Caco-2 (cell line): ENCODE measurements around the gene AP4B1. TPM values are rescaled to one million over a fixed set of nuclear protein-coding genes. Genes with fewer than 3 reads are reported as not detected.

Experiments
- BruUV-seq: library from RNA; stranded (reverse); fragments of 400-500 nt; replicated peaks from 2 replicates; lab custom pipeline; 2021; lab: Mats Ljungman, UMichigan
- CTCF ChIA-PET: fragments of 300-600 bp; sonication (Branson Sonifier 250); formaldehyde crosslinking; loops from one replicate; lab custom pipeline; 2022; ENCODE audit warnings: antibody characterized with exemption; lab: Charles Lee
- POLR2A ChIA-PET: fragments of 300-600 bp; sonication (Branson Sonifier 250); formaldehyde crosslinking; loops from one replicate; lab custom pipeline; 2022; ENCODE audit warnings: antibody characterized with exemption; lab: Charles Lee
- DNase-seq, 2 experiments: peaks; one replicate each; pipeline versions ENCODE4 v3.0.0 to v3.0.0-alpha.2; 2020 to 2022
- H3K27me3 ChIP-seq: replicated peaks from 2 replicates; pipeline ENCODE4 v1.6.0; 2011; ENCODE audit warnings: low read length; ENCODE audit not compliant: control insufficient read depth, insufficient read depth
- H3K36me3 ChIP-seq: 2 replicates; pipeline ENCODE4 v1.5.1; 2011; ENCODE audit warnings: low read length; ENCODE audit not compliant: control insufficient read depth, insufficient read depth
- H3K4me1 ChIP-seq: fragments of 250-450 bp; sonication (Bioruptor Pico); 2 replicates; pipeline ENCODE4 v1.5.1; 2020; ENCODE audit warnings: mild to moderate bottlenecking
- H3K4me3 ChIP-seq: 2 replicates; pipeline ENCODE4 v1.5.1; 2011; ENCODE audit warnings: low read depth, mild to moderate bottlenecking, control low read depth, low read length
- H3K9me3 ChIP-seq: fragments of 250-450 bp; sonication (Bioruptor Pico); 2 replicates; pipeline ENCODE4 v1.5.1; 2020; ENCODE audit warnings: mild to moderate bottlenecking, moderate library complexity
- H3K27ac Mint-ChIP-seq: one replicate; pipeline ENCODE4 v1.8.0; 2022; ENCODE audit warnings: mixed read lengths; ENCODE audit not compliant: unreplicated experiment
- H3K27me3 Mint-ChIP-seq: one replicate; pipeline ENCODE4 v1.8.0; 2022; ENCODE audit warnings: mixed read lengths; ENCODE audit not compliant: insufficient read depth, unreplicated experiment
- H3K36me3 Mint-ChIP-seq: one replicate; pipeline ENCODE4 v1.8.0; 2022; ENCODE audit warnings: mild to moderate bottlenecking, mixed read lengths; ENCODE audit not compliant: insufficient read depth, unreplicated experiment
- H3K4me1 Mint-ChIP-seq: one replicate; pipeline ENCODE4 v1.8.0; 2022; ENCODE audit warnings: low read depth, mixed read lengths; ENCODE audit not compliant: unreplicated experiment
- H3K4me3 Mint-ChIP-seq: one replicate; pipeline ENCODE4 v1.8.0; 2022; ENCODE audit warnings: mild to moderate bottlenecking, moderate library complexity, mixed read lengths; ENCODE audit not compliant: unreplicated experiment
- H3K9me3 Mint-ChIP-seq: one replicate; pipeline ENCODE4 v1.8.0; 2022; ENCODE audit warnings: mixed read lengths; ENCODE audit not compliant: unreplicated experiment
- CTCF ChIP-seq, 2 experiments: fragments of 200-600 bp in 1 of 2; IDR thresholded peaks; 1 replicate in 1 of 2; 2 replicates in 1 of 2; pipeline versions ENCODE4 v1.5.1 to v1.8.0; 2011 to 2022; ENCODE audit warnings: antibody characterized with exemption in 1 of 2, control low read depth in 1 of 2, inconsistent platforms in 1 of 2, low read depth in 1 of 2, low read length in 1 of 2, mild to moderate bottlenecking in 1 of 2, moderate library complexity in 1 of 2; ENCODE audit not compliant: insufficient read depth in 1 of 2, severe bottlenecking in 1 of 2, unreplicated experiment in 1 of 2
- intact Hi-C: fragments of 100-400 bp; cut with micrococcal nuclease; formaldehyde crosslinking; loops from one replicate; pipeline ENCODE4 v1.10.0; 2022; ENCODE audit not compliant: unreplicated experiment
- total RNA-seq: library from RNA; stranded (reverse); gene quantifications from 2 replicates; pipeline ENCODE4 v1.2.3, GENCODE V29; 2022

The AP4B1 gene
- total RNA-seq, 1 experiment from 2014 or later = 10.0 TPM

GRCh38 chr1:113946678-113947387 lies 42.2 kb upstream of the AP4B1 start:
- Histone ChIP-seq H3K27me3 (no peaks in the 10 kb centered on the region), H3K36me3 (no peaks in the 10 kb centered on the region), H3K4me3 (no peak overlapping the region), H3K9me3 (no peaks in the 10 kb centered on the region), H3K4me1 (peaks cover 30% of the 10 kb centered on the region)
- Mint-ChIP-seq H3K27me3 (no peaks in the 10 kb centered on the region), H3K4me1 (peaks cover 17% of the 10 kb centered on the region), H3K9me3 (no peaks in the 10 kb centered on the region), H3K36me3 (peaks cover 19% of the 10 kb centered on the region), H3K27ac (no peak overlapping the region), H3K4me3 (no peak overlapping the region)
- no peak for DNase-seq
- intact Hi-C loops = no loop called here
- ChIA-PET CTCF (no interaction called here), POLR2A (interaction anchor here (0.6 kb wide), 1 partner anchor 202 kb away, joined by 3 read pairs; no protein-coding TSS in a partner anchor)
- no peak for TF ChIP-seq CTCF (IDR thresholded peaks at IDR 0.05; ENCODE audit: insufficient read depth in 1 of 2, low read depth in 1 of 2, low read length in 1 of 2, severe bottlenecking in 1 of 2, unreplicated experiment in 1 of 2)
- no TSS peak for BruUV-seq

GRCh38 chr1:113946112-113946511 lies 41.5 kb upstream of the AP4B1 start:
- no peak for DNase-seq
- H3K4me3 Mint-ChIP-seq = no peak overlapping the region
- no peak for TF ChIP-seq CTCF (IDR thresholded peaks at IDR 0.05; ENCODE audit: insufficient read depth in 1 of 2, low read depth in 1 of 2, low read length in 1 of 2, severe bottlenecking in 1 of 2, unreplicated experiment in 1 of 2)
- H3K9me3 Mint-ChIP-seq = no peaks in the 10 kb centered on the region
- BruUV-seq = no TSS peak
- no peak overlapping the region for H3K4me3 ChIP-seq
- H3K27ac Mint-ChIP-seq = no peak overlapping the region
- no peaks in the 10 kb centered on the region for H3K27me3 ChIP-seq
- intact Hi-C loops = no loop called here
- H3K4me1 Mint-ChIP-seq = peaks cover 17% of the 10 kb centered on the region
- H3K27me3 Mint-ChIP-seq = no peaks in the 10 kb centered on the region
- ChIA-PET CTCF (no interaction called here), POLR2A (interaction anchor here (0.6 kb wide), 1 partner anchor 201 kb away, joined by 3 read pairs; no protein-coding TSS in a partner anchor)
- no peaks in the 10 kb centered on the region for H3K9me3 ChIP-seq
- peaks cover 19% of the 10 kb centered on the region for H3K36me3 Mint-ChIP-seq
- peaks cover 30% of the 10 kb centered on the region for H3K4me1 ChIP-seq
- H3K36me3 ChIP-seq = no peaks in the 10 kb centered on the region

- Histone ChIP-seq H3K4me1 (peaks cover 30% of the 10 kb centered on the region), H3K36me3 (no peaks in the 10 kb centered on the region; the same call in 1 of the 2 replicates), H3K9me3 (no peaks in the 10 kb centered on the region), H3K4me3 (no peak overlapping the region), H3K27me3 (no peaks in the 10 kb centered on the region)
- intact Hi-C loops = no loop called here
- Mint-ChIP-seq H3K4me3 (no peak overlapping the region), H3K27me3 (no peaks in the 10 kb centered on the region), H3K9me3 (no peaks in the 10 kb centered on the region), H3K36me3 (peaks cover 27% of the 10 kb centered on the region), H3K27ac (no peak overlapping the region), H3K4me1 (peaks cover 17% of the 10 kb centered on the region)
- no peak for DNase-seq
- CTCF ChIA-PET = no interaction called here
- POLR2A ChIA-PET = no interaction called here
- BruUV-seq = no TSS peak
- no peak for TF ChIP-seq CTCF (IDR thresholded peaks at IDR 0.05; ENCODE audit: insufficient read depth in 1 of 2, low read depth in 1 of 2, low read length in 1 of 2, severe bottlenecking in 1 of 2, unreplicated experiment in 1 of 2)
Measured at GRCh38 chr1:113945329-113945728, 40.7 kb upstream of the AP4B1 start.
